ENCODE data around the gene ROBO1.

GRCh38 chr3:79263423-79263822, 504.4 kb downstream of the ROBO1 start:
- TF ChIP-seq CHD2 (IDR thresholded peaks at IDR 0.05; ENCODE audit: low read length) (no peak), JUN (IDR thresholded peaks at IDR 0.05; ENCODE audit: low read depth, low read length) (no peak), RBBP5 (IDR thresholded peaks at IDR 0.05; ENCODE audit: borderline replicate concordance, low read depth, low read length) (no peak), FOSL1 (IDR thresholded peaks at IDR 0.05; ENCODE audit: insufficient read depth, low read depth, low read length) (no peak), RAD21 (IDR thresholded peaks at IDR 0.05 in 1 of 2, conservative IDR thresholded peaks at IDR 0.05 in 1 of 2; ENCODE audit: low read depth in 2 of 2, low read length in 2 of 2) (no peak), MAFK (IDR thresholded peaks at IDR 0.05; ENCODE audit: low read depth, low read length) (no peak), POLR2A (IDR thresholded peaks at IDR 0.05; ENCODE audit: control extremely low read depth in 1 of 2, low read depth in 2 of 2, low read length in 2 of 2) (no peak), EGR1 (IDR thresholded peaks at IDR 0.05; ENCODE audit: borderline replicate concordance, low read depth, low read length) (no peak), EP300 (IDR thresholded peaks at IDR 0.05; ENCODE audit: borderline replicate concordance in 1 of 2, low read depth in 2 of 2, low read length in 2 of 2) (no peak)
- TF ChIP-seq, protein P1, sequence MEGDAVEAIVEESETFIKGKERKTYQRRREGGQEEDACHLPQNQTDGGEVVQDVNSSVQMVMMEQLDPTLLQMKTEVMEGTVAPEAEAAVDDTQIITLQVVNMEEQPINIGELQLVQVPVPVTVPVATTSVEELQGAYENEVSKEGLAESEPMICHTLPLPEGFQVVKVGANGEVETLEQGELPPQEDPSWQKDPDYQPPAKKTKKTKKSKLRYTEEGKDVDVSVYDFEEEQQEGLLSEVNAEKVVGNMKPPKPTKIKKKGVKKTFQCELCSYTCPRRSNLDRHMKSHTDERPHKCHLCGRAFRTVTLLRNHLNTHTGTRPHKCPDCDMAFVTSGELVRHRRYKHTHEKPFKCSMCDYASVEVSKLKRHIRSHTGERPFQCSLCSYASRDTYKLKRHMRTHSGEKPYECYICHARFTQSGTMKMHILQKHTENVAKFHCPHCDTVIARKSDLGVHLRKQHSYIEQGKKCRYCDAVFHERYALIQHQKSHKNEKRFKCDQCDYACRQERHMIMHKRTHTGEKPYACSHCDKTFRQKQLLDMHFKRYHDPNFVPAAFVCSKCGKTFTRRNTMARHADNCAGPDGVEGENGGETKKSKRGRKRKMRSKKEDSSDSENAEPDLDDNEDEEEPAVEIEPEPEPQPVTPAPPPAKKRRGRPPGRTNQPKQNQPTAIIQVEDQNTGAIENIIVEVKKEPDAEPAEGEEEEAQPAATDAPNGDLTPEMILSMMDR (IDR thresholded peaks at IDR 0.05; ENCODE audit: control extremely low read depth in 1 of 3, insufficient read depth in 1 of 3, low read depth in 1 of 3, low read length in 3 of 3) = no peak
